ENCODE measurements around the gene FLNB.
"Not testable (repeated sequence)": the region's sequence is repeated elsewhere in the genome, so short reads cannot be mapped to it uniquely, and the experiment has no call there.

FLNB gene

DNA sequence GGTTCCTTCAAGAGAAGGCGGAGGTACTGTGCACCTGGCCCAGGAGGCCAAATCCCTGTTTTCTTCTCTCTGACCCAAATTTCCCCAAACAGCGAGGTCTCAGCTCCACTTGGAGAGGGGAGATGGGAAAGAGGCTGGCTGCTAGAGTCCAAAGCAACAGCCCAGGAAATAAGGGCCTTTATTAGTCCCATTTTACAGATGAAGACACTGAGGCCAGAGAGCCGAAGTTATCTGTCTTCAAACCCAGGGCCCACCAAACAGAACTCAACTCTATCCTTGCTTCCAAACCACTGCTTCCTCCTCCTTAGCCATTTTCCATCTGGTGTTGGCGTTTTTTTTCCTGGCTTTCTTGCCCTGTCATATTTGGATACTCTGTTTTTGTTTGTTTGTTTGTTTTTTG lies 22.0 kb upstream of the FLNB start:
- POLR2A ChIA-PET (ENCODE audit: low non-redundant PET) = no interaction called here
- H3K27ac ChIP-seq = peak overlapping the region; percentile 85; the same call in 1 of the 2 replicates
- no peak for DNase-seq (ENCODE audit: low spot score)
- CTCF ChIA-PET = interaction anchor here (0.6 kb wide), 1 partner anchor 10 kb away, joined by 4 read pairs; no protein-coding TSS in a partner anchor
- TF ChIP-seq CTCF (conservative IDR thresholded peaks at IDR 0.05; ENCODE audit: low read depth) = no peak

DNA sequence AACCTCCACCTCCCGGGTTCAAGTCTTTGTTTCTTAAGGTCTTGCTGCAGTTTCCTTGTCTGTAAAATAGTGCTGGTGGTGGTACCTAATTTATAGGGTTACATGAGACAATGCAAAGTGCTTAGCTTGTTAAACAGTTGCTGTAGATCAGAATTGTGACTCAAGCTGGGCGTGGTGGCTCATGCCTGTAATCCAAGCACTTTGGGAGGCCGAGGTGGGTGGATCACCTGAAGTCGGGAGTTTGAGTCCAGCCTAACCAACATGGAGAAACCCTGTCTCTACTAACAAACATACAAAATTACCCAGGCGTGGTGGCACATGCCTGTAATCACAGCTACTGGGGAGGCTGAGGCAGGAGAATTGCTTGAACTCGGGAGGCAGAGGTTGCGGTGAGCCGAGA lies 19.0 kb upstream of the FLNB start:
- H3K27ac ChIP-seq = peak overlapping the region; percentile 56
- POLR2A ChIA-PET (ENCODE audit: low non-redundant PET); CTCF ChIA-PET; DNase-seq (ENCODE audit: low spot score): not testable (repeated sequence)

DNA sequence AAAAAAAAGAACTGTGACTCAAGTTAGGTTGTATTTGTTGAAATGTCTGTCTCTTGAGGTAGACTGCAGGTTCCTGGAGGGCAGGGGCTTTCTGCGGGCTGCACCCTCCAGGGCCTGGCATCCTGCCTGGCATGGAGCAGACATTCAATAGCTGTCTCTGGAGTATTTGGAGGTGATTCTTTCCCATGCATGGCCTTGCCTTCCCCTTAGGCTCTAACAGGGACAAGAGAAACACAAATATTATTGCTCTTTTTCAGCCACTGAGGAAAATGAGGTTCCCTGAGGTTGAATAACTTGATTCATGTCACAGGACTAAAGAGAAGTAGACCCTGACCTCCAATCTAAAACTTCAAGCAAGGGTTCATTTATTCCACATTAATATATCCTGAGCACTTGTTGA lies 18.6 kb upstream of the FLNB start:
- H3K27ac ChIP-seq = peak overlapping the region; percentile 56
- no peak for TF ChIP-seq CTCF (conservative IDR thresholded peaks at IDR 0.05; ENCODE audit: low read depth)
- no peak for DNase-seq (ENCODE audit: low spot score)
- CTCF ChIA-PET = no interaction called here
- POLR2A ChIA-PET (ENCODE audit: low non-redundant PET) = no interaction called here

DNA sequence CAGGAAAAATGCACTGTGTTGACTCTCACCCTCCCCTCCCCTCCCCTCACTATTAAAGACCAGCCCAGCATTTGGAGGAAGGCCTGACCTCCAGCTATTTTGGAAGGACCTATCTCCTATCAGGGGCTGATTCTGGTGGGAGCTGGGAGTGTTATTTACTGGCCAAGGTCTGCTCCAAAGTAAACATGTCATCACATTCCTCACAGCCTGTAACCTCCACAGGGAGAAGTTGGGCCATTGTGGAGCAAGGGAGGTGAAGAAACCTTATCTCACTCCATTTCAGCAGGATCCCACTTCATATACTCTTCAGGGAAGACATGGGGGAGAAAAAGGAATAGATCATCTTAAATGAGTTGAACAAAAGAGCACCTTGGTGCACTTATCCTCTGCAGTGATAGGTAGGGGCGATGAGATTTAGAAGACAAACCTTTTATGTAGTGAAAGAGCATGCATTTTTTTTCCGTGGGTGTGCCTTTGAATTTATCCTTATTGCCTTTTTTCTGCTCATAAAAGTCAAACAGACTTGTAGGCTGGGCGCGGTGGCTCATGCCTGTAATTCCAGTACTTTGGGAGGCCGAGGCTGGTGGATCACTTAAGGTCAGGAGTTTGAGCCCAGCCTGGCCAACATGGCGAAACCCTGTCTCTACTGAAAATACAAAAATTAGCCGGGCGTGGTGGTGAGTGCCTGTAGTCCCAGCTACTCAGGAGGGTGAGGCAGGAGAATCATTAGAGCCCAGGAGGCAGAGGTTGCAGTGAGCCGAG lies 15.6 kb upstream of the FLNB start:
- DNase-seq (ENCODE audit: low spot score) = no peak
- no peak for TF ChIP-seq CTCF (conservative IDR thresholded peaks at IDR 0.05; ENCODE audit: low read depth)
- H3K27ac ChIP-seq = no peak overlapping the region
- POLR2A ChIA-PET (ENCODE audit: low non-redundant PET) = no interaction called here
- CTCF ChIA-PET = no interaction called here

DNA sequence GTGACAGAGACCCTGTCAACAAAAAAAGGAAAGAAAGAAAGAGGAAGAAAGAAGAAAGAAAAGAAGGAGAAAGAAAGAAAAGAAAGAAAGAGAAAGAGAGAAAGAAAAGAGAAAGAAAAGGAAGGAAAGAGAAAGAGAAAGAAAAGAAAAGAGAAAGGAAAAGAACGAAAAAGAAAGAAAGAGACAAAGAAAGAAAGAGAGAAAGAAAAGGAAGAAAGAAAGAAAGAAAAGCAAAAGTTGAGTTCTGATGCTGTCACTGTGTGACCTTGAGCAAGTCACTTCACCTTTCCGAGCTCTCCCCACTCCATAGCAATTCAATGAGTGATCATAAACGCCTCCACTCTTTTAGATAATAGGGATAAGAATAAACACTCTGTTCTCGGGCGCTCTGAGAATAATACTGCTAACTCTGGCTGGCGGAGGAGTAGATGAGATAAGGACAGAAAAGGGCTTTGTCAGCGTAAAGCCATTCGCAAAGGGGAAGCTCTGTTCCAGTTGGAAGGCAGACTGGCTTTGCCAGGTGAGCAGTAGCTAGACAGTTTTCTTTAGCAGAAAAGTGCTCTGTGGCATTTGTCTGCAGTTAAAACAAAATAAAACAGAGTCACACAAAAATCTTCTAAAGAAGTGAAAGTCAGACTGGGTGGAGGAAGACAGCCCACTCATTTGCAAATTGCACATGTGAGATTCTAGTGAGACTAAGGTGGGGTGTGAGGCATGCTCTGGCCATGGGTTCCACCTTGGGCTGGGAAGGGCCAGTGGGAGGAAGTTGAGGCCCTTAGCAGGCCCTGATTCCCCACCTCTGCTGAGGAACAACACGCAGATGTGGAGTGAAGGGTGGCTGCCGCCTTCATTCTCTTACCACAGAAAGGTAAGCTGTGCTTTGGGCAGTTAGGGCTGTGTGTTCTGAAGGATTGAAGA lies 9.6 kb upstream of the FLNB start:
- peak overlapping the region; percentile 74 for H3K27ac ChIP-seq
- DNase-seq (ENCODE audit: low spot score) = no peak
- TF ChIP-seq CTCF (conservative IDR thresholded peaks at IDR 0.05; ENCODE audit: low read depth) = no peak
- CTCF ChIA-PET = no interaction called here
- POLR2A ChIA-PET (ENCODE audit: low non-redundant PET) = no interaction called here

DNA sequence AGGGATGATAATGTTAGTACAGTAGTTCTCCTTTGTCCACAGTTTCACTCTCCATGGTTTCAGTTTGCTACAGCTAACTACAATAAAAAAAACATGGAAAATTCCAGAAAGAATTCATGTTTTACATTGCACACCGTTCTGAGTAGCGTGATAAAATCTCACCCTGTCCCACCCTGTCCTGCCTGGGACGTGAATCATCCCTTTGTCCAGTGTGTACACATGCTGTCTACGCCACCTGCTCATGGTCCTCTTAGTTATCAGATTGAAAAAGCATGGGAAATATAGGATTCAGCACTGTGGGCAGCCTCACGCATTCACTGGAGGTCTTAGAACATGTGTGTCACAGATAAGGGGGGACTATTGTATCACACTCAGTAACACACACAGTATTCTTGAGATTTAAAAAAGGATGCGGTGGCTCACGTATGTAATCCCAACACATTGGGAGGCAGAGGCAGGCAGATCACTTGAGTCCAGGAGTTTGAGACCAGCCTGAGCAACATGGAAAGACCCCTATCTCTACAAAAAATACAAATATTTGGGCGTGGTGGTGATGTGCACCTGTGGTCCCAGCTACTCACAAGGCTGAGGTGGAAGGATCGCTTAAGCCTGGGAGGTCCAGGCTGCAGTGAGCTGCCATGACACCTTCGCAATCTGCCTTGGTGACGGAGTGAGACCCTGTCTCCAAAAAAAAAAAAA lies 8.7 kb upstream of the FLNB start:
- TF ChIP-seq CTCF (conservative IDR thresholded peaks at IDR 0.05; ENCODE audit: low read depth) = no peak
- ChIA-PET POLR2A (ENCODE audit: low non-redundant PET) (no interaction called here), CTCF (no interaction called here)
- DNase-seq (ENCODE audit: low spot score) = no peak
- H3K27ac ChIP-seq = peak overlapping the region; percentile 93
